HEK293 (cell line): ENCODE results near the gene STPG2.

Source experiments
- CTCF ChIA-PET: fragments of 350-600 bp; formaldehyde crosslinking; extraction: SDS; loops from one replicate; lab custom pipeline; 2021; ENCODE audit warnings: antibody characterized with exemption; lab: Yijun Ruan, JAX
- POLR2A ChIA-PET: fragments of 300-600 bp; formaldehyde crosslinking; extraction: SDS; loops from one replicate; lab custom pipeline; 2020; ENCODE audit warnings: antibody characterized with exemption, inconsistent platforms; lab: Yijun Ruan, JAX
- H3K27ac ChIP-seq: fragments of 200-500 bp; sonication (Bioruptor generic); 2 replicates; pipeline ENCODE4 v1.5.1; 2014; ENCODE audit warnings: low read depth, low read length, control low read depth, inconsistent platforms; ENCODE audit errors: extremely low read depth
- H3K36me3 ChIP-seq, 2 experiments: fragments of 200-500 bp in 1 of 2; sonication (Bioruptor generic) in 1 of 2; 1 replicate in 1 of 2; 2 replicates in 1 of 2; pipeline ENCODE4 v1.5.1; 2014 to 2017; ENCODE audit warnings: inconsistent platforms in 2 of 2, low read length in 2 of 2; ENCODE audit not compliant: control insufficient read depth in 2 of 2, insufficient read depth in 1 of 2
- H3K4me1 ChIP-seq: fragments of 200-500 bp; sonication (Bioruptor generic); 2 replicates; pipeline ENCODE4 v1.5.1; 2014; ENCODE audit warnings: mild to moderate bottlenecking, low read length, inconsistent platforms; ENCODE audit not compliant: control insufficient read depth, insufficient read depth
- H3K4me3 ChIP-seq: 2 replicates; pipeline ENCODE4 v1.5.1; 2011; ENCODE audit warnings: low read depth, mild to moderate bottlenecking, control low read depth, low read length, moderate library complexity
- H3K9me3 ChIP-seq: fragments of 200-500 bp; sonication (Bioruptor generic); 2 replicates; pipeline ENCODE4 v1.5.1; 2014; ENCODE audit warnings: low read depth, low read length, inconsistent platforms; ENCODE audit not compliant: control insufficient read depth, insufficient read depth
- HOXD13 ChIP-seq: sonication (generic); formaldehyde crosslinking; IDR thresholded peaks from 2 replicates; pipeline ENCODE4 v1.8.0; 2022; ENCODE audit warnings: missing genetic modification reagents, borderline replicate concordance
- IKZF3 ChIP-seq: fragments of 450-650 bp; IDR thresholded peaks from 2 replicates; pipeline ENCODE4 v1.5.0; 2018; ENCODE audit warnings: missing biosample characterization, mild to moderate bottlenecking, missing genetic modification characterization, moderate library complexity
- TRIM28 ChIP-seq: IDR thresholded peaks from 2 replicates; pipeline ENCODE4 v1.6.1; 2011; ENCODE audit warnings: low read length, control low read depth, borderline replicate concordance
- ZBTB17 ChIP-seq: fragments of 450-650 bp; formaldehyde crosslinking; IDR thresholded peaks from 2 replicates; pipeline ENCODE4 v1.5.1; 2016; ENCODE audit warnings: missing biosample characterization, missing genetic modification characterization
- ZNF121 ChIP-seq: fragments of 450-650 bp; formaldehyde crosslinking; IDR thresholded peaks from 2 replicates; pipeline ENCODE4 v1.5.1; 2016; ENCODE audit warnings: missing biosample characterization, missing genetic modification characterization
- ZNF132 ChIP-seq: fragments of 450-650 bp; formaldehyde crosslinking; IDR thresholded peaks from 2 replicates; pipeline ENCODE4 v1.5.1; 2017; ENCODE audit warnings: missing biosample characterization, missing genetic modification characterization, borderline replicate concordance
- ZNF184 ChIP-seq: fragments of 450-650 bp; IDR thresholded peaks from 2 replicates; pipeline ENCODE4 v1.5.1; 2018; ENCODE audit warnings: missing biosample characterization, mild to moderate bottlenecking, missing genetic modification characterization
- ZNF350 ChIP-seq: fragments of 450-650 bp; formaldehyde crosslinking; IDR thresholded peaks from 2 replicates; pipeline ENCODE4 v1.5.0; 2017; ENCODE audit warnings: missing biosample characterization, mild to moderate bottlenecking, missing genetic modification characterization
- ZNF416 ChIP-seq: fragments of 450-650 bp; formaldehyde crosslinking; IDR thresholded peaks from 2 replicates; pipeline ENCODE4 v1.5.1; 2016; ENCODE audit warnings: missing biosample characterization, missing genetic modification characterization
- ZNF433 ChIP-seq: fragments of 450-650 bp; formaldehyde crosslinking; IDR thresholded peaks from 2 replicates; pipeline ENCODE4 v1.5.1; 2016; ENCODE audit warnings: missing biosample characterization, missing genetic modification characterization, low read depth
- ZNF510 ChIP-seq: fragments of 450-650 bp; formaldehyde crosslinking; IDR thresholded peaks from 2 replicates; pipeline ENCODE4 v1.5.1; 2018; ENCODE audit warnings: mild to moderate bottlenecking, missing genetic modification characterization, missing biosample characterization; ENCODE audit not compliant: insufficient replicate concordance
- ZNF521 ChIP-seq: fragments of 450-650 bp; formaldehyde crosslinking; IDR thresholded peaks from 2 replicates; pipeline ENCODE4 v1.5.1; 2017; ENCODE audit warnings: missing biosample characterization, mild to moderate bottlenecking, missing genetic modification characterization
- ZNF558 ChIP-seq: fragments of 450-650 bp; formaldehyde crosslinking; IDR thresholded peaks from 2 replicates; pipeline ENCODE4 v1.5.1; 2016; ENCODE audit warnings: missing biosample characterization, missing genetic modification characterization
- ZNF600 ChIP-seq: fragments of 450-650 bp; formaldehyde crosslinking; IDR thresholded peaks from 2 replicates; pipeline ENCODE4 v1.5.1; 2016; ENCODE audit warnings: missing biosample characterization, missing genetic modification characterization
- ZNF654 ChIP-seq: fragments of 450-650 bp; formaldehyde crosslinking; IDR thresholded peaks from 2 replicates; pipeline ENCODE4 v1.5.1; 2016; ENCODE audit warnings: low read depth, missing biosample characterization, missing genetic modification characterization
- ZNF785 ChIP-seq: fragments of 450-650 bp; formaldehyde crosslinking; IDR thresholded peaks from 2 replicates; pipeline ENCODE4 v1.5.1; 2016; ENCODE audit warnings: missing biosample characterization, missing genetic modification characterization
- ZNF843 ChIP-seq: fragments of 450-650 bp; formaldehyde crosslinking; IDR thresholded peaks from 2 replicates; pipeline ENCODE4 v1.5.1; 2016; ENCODE audit warnings: missing biosample characterization, missing genetic modification characterization
- ZXDB ChIP-seq: fragments of 450-650 bp; formaldehyde crosslinking; IDR thresholded peaks from 2 replicates; pipeline ENCODE4 v1.5.1; 2016; ENCODE audit warnings: missing biosample characterization, missing genetic modification characterization
- TF ChIP-seq, protein P1 (sequence below): fragments of 450-650 bp; formaldehyde crosslinking; IDR thresholded peaks from 2 replicates; pipeline ENCODE4 v1.5.1; 2016; ENCODE audit warnings: missing biosample characterization, missing genetic modification characterization
- TF ChIP-seq, protein P2 (sequence below): fragments of 450-650 bp; formaldehyde crosslinking; IDR thresholded peaks from 2 replicates; pipeline ENCODE4 v1.5.1; 2016; ENCODE audit warnings: missing biosample characterization, missing genetic modification characterization
- TF ChIP-seq, protein P3 (sequence below): fragments of 450-650 bp; formaldehyde crosslinking; IDR thresholded peaks from 2 replicates; pipeline ENCODE4 v1.5.1; 2016; ENCODE audit warnings: missing biosample characterization, missing genetic modification characterization
- TF ChIP-seq, protein P4 (sequence below): fragments of 450-650 bp; formaldehyde crosslinking; IDR thresholded peaks from 2 replicates; pipeline ENCODE4 v1.5.1; 2016; ENCODE audit warnings: missing biosample characterization, missing genetic modification characterization

STPG2 gene

DNA sequence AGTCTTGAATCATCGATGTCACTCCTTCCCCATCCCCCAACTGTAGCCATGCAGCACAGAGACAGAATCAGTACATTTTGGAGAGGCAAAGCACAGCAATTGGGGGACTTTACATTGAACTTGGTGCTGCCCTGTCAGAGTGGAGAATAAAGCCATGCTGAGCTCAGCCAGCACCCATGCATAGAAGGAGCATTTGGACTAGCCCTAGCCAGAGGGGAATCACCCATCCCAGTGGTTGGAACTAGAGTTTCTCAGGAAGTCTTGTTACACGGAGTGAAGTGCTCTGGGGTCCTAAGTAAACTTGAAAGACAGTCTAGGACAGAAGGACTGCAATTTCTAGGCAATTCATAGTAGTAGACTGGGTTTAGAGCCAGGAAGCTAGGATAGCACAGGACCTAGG, 49.6 kb downstream of the STPG2 start:
- H3K4me1 ChIP-seq: no peaks in the 10 kb centered on the region
- no peaks in the 10 kb centered on the region for H3K9me3 ChIP-seq
- H3K36me3 ChIP-seq: no peaks in the 10 kb centered on the region
- TF ChIP-seq ZNF654 (tag by site-specific recombination): no peak
- TF ChIP-seq IKZF3 (tag by site-specific recombination): no peak
- no peak for TF ChIP-seq ZNF132 (tag by site-specific recombination)
- TF ChIP-seq, protein P1, sequence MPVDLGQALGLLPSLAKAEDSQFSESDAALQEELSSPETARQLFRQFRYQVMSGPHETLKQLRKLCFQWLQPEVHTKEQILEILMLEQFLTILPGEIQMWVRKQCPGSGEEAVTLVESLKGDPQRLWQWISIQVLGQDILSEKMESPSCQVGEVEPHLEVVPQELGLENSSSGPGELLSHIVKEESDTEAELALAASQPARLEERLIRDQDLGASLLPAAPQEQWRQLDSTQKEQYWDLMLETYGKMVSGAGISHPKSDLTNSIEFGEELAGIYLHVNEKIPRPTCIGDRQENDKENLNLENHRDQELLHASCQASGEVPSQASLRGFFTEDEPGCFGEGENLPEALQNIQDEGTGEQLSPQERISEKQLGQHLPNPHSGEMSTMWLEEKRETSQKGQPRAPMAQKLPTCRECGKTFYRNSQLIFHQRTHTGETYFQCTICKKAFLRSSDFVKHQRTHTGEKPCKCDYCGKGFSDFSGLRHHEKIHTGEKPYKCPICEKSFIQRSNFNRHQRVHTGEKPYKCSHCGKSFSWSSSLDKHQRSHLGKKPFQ (tag by site-specific recombination): no peak
- TF ChIP-seq ZNF184 (tag by site-specific recombination): no peak
- TF ChIP-seq, protein P2, sequence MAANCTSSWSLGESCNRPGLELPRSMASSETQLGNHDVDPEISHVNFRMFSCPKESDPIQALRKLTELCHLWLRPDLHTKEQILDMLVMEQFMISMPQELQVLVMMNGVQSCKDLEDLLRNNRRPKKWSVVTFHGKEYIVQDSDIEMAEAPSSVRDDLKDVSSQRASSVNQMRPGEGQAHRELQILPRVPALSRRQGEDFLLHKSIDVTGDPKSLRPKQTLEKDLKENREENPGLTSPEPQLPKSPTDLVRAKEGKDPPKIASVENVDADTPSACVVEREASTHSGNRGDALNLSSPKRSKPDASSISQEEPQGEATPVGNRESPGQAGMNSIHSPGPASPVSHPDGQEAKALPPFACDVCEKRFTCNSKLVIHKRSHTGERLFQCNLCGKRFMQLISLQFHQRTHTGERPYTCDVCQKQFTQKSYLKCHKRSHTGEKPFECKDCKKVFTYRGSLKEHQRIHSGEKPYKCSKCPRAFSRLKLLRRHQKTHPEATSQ (tag by site-specific recombination): no peak
- no peak for TF ChIP-seq ZNF558 (tag by site-specific recombination)
- TF ChIP-seq ZNF785: no peak
- TF ChIP-seq ZNF433 (tag by site-specific recombination): no peak
- H3K27ac ChIP-seq: no peak overlapping the region
- ChIA-PET CTCF (no interaction called here), POLR2A (no interaction called here)
- no peak overlapping the region for H3K4me3 ChIP-seq

DNA sequence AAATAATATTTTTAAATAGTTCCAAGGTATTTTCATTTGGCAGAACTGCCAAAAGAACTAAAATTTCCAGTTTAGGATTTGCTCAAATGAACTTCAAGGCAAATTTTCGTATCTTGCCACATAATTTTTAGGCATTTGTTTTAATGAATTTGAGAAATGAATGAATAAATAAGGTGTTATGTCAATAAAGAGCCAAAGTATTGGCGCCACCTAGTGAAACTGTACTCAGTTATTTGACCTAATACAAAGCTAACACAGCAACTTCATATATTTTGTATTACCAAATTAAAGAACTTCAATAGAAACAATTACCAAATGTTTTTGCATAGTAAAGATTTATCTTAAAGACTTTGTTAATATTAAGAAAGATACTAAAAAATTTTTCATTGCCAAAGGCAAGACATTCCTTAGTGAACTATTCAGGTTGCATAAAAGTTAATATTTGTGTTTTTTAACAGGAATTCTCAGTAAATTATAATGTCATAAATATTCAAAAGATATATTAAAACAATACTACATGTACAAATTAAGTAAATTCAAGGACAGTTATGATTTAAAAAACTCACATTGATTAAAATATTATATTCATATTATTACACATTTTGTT, 50.3 kb downstream of the STPG2 start:
- Histone ChIP-seq H3K9me3 (no peaks in the 10 kb centered on the region), H3K36me3 (no peaks in the 10 kb centered on the region), H3K4me3 (no peak overlapping the region), H3K27ac (no peak overlapping the region), H3K4me1 (no peaks in the 10 kb centered on the region)
- POLR2A ChIA-PET: no interaction called here
- CTCF ChIA-PET: interaction anchor here (0.7 to 1.1 kb wide), 2 partner anchors 21 to 144 kb away, joined by 3 read pairs; no protein-coding TSS in a partner anchor
- TF ChIP-seq ZNF350 (no peak), TRIM28 (no peak), HOXD13 (CRISPR knock-in tag) (no peak), ZBTB17 (tag by site-specific recombination) (no peak), ZXDB (tag by site-specific recombination) (no peak), ZNF416 (tag by site-specific recombination) (no peak)
- TF ChIP-seq, all 188 proteins: peak for 0

DNA sequence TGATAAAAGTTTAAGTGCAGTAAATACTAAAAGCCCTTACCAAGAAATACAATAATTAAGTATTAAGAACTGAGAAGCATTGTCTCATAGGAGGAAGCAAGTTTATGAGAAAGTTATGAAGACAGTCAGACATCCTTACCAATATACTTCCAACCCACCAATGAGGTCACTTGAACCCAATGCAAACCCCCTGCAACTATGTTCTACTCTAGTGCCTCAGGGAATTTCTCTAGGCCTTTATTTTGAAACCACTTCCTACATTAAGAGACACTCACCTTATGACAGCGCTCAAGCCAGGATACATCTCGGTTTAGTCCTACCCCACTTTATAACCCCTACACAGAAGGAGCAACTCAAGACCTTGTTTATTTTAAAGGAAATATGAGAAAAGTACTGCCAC, 61.3 kb downstream of the STPG2 start:
- Histone ChIP-seq H3K4me1 (no peaks in the 10 kb centered on the region), H3K27ac (no peak overlapping the region), H3K4me3 (no peak overlapping the region), H3K9me3 (no peaks in the 10 kb centered on the region), H3K36me3 (no peaks in the 10 kb centered on the region)
- CTCF ChIA-PET: no interaction called here
- POLR2A ChIA-PET: no interaction called here
- TF ChIP-seq ZNF350 (no peak), ZNF600 (tag by site-specific recombination) (no peak), ZNF521 (tag by site-specific recombination) (no peak), ZNF843 (no peak), ZNF121 (no peak), ZNF510 (tag by site-specific recombination) (no peak)
- TF ChIP-seq, protein P3, sequence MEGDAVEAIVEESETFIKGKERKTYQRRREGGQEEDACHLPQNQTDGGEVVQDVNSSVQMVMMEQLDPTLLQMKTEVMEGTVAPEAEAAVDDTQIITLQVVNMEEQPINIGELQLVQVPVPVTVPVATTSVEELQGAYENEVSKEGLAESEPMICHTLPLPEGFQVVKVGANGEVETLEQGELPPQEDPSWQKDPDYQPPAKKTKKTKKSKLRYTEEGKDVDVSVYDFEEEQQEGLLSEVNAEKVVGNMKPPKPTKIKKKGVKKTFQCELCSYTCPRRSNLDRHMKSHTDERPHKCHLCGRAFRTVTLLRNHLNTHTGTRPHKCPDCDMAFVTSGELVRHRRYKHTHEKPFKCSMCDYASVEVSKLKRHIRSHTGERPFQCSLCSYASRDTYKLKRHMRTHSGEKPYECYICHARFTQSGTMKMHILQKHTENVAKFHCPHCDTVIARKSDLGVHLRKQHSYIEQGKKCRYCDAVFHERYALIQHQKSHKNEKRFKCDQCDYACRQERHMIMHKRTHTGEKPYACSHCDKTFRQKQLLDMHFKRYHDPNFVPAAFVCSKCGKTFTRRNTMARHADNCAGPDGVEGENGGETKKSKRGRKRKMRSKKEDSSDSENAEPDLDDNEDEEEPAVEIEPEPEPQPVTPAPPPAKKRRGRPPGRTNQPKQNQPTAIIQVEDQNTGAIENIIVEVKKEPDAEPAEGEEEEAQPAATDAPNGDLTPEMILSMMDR (tag by site-specific recombination): no peak
- TF ChIP-seq, protein P4, sequence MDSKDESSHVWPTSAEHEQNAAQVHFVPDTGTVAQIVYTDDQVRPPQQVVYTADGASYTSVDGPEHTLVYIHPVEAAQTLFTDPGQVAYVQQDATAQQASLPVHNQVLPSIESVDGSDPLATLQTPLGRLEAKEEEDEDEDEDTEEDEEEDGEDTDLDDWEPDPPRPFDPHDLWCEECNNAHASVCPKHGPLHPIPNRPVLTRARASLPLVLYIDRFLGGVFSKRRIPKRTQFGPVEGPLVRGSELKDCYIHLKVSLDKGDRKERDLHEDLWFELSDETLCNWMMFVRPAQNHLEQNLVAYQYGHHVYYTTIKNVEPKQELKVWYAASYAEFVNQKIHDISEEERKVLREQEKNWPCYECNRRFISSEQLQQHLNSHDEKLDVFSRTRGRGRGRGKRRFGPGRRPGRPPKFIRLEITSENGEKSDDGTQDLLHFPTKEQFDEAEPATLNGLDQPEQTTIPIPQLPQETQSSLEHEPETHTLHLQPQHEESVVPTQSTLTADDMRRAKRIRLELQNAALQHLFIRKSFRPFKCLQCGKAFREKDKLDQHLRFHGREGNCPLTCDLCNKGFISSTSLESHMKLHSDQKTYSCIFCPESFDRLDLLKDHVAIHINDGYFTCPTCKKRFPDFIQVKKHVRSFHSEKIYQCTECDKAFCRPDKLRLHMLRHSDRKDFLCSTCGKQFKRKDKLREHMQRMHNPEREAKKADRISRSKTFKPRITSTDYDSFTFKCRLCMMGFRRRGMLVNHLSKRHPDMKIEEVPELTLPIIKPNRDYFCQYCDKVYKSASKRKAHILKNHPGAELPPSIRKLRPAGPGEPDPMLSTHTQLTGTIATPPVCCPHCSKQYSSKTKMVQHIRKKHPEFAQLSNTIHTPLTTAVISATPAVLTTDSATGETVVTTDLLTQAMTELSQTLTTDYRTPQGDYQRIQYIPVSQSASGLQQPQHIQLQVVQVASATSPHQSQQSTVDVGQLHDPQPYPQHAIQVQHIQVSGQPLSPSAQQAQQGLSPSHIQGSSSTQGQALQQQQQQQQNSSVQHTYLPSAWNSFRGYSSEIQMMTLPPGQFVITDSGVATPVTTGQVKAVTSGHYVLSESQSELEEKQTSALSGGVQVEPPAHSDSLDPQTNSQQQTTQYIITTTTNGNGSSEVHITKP (tag by site-specific recombination): no peak
